HG02938 (cell line): ENCODE measurements around the gene DACH1.
"Not testable (repeated sequence)": the region's sequence is repeated elsewhere in the genome, so short reads cannot be mapped to it uniquely, and the experiment has no call there.

Source experiments
- ATAC-seq: cut with Tn5 transposase; IDR thresholded peaks from one replicate; pipeline ENCODE4 v1.9.1; 2021; ENCODE audit warnings: mild to moderate bottlenecking, moderate library complexity; ENCODE audit not compliant: unreplicated experiment

The DACH1 gene

DNA sequence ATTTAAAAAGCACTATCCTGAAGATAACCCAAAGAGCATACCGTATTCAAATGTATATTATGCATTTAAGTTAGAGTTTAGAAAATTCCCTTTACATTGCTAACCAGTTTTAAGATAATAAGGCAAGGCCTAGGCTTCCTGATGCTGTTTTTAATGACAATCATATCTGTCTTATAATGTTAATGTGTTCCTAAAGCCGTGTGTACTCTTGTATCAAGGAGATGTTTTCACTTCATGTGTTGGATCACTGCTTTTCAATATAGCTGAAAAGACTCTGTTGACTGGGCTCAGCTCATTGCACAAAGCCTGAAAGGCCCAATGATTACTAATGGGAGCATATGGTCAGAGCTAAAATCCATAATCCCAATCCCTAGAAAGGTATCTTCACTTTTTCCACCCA, 81.6 kb downstream of the DACH1 start:
- no peak for ATAC-seq

DNA sequence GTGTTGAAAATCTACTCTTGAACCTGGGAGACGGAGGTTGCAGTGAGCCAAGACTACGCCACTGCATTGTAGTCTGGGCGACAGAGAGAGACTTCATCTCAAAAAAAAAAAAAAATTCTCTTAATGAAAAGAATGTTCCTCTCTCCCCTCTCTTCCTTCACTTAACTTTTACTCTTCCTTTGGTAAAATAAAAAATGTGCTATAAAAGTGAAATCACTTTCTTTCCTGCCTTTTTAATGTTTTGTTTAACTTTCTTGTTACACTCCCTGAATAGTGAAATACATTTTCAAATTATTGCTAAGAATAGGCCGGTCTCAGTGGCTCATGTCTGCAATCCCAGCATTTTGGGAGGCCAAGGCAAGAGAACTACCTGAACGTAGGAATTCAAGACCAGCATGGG, 86.5 kb downstream of the DACH1 start:
- ATAC-seq: no peak

DNA sequence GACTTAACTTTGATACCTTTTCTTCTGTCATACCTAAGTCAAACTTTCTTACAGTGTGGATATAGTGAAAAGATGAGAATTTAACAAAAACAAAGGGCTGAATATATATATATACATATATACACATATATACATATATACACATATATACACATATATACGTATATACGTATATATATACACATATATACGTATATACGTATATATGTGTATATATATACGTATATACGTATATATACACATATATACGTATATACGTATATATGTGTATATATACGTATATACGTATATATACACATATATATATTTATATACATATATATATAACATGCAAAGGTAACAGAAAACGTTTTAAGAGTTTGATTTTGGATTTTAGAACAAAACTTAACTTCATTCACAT, 88.0 kb downstream of the DACH1 start:
- not testable (repeated sequence) for ATAC-seq

DNA sequence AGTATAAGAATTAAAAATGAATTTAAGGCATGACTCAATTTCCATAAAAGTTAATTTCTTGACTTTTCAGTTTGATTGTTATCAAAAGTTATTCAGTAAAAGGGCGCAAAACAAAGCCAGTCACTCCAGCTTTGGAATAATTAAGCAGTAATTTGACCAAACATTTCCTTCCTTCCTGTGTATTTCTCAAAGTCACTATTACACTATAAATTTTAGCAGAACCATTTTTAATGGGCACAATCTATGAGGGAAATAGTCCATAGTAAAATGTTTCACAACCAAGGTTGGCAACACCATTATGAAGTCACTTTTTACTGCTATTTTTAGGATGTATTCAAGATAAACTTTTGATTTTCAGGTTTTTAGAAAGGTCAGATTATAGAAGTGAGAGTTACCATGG, 91.0 kb downstream of the DACH1 start:
- ATAC-seq: no peak

DNA sequence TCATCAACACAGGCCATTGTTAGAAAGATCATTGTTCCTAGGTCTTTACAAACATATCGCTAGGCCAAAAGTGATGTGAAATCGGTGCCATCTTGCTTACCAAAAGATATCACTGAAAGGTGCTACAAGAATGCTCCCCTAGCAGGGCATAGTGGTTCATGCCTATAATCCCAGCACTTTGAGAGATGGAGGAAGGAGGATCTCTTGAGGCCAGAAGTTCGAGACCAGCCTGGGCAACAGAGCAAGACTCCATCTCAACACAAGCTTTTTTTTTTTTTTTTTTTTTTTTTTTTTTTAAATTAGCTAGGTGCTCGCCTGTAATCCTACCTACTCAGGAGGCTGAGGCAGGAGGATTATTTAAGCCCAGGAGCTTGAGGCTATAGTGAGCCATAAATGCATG, 92.1 kb downstream of the DACH1 start:
- no peak for ATAC-seq

DNA sequence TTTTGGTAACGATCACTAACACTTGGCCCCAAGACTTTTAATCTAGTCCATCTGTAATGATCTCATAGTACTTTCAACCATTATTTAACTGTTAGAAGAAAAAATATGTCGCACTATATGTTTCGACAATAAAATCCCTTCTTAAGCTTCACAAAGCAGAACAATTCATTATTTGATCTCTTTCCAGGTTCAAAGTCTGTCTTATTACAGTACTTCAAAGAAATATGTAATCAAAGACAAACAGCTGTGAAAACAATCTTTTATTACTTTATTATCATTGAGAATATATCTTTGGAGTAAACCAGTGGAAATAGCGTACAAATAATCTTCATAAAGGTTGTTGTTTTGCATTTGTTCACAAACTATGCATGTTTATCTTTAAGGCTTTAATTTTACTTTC, 93.5 kb downstream of the DACH1 start:
- ATAC-seq: no peak

DNA sequence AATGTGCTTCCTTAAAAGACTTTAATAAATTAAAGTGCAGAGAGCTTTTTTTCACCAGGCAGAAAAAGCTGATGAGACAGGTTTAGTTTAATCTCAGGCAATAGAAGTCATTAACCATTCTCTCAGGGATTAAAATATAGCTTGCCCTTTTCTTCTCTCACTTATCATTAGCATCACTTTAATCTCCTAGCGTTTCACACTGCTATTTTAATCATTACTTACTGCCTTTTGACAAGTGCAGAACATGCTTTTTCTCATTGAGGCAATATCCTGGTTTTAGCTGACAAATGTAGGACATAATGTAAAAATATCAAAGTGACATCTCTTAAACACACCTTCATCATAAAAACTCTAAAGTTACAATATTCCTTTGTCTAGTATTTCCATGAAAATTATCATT, 94.6 kb downstream of the DACH1 start:
- no peak for ATAC-seq

DNA sequence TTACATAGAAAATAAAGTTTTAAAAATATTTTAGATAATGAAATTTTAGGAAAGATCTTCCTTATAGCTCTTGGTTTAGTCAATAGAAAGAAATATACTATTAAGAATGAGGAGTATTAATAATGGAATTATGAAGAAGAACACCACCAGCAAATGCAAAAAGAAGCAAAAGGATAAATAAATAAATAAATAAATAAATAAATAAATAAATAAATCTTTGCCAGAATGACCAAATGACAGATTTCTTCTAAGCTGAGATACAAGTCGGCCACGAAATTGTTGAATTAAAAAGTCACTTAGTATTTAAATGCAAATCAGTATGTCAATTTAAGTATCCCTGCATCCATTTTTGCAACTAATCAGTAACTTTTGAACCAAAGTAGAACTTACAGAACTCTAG, 95.9 kb downstream of the DACH1 start:
- ATAC-seq: no peak

DNA sequence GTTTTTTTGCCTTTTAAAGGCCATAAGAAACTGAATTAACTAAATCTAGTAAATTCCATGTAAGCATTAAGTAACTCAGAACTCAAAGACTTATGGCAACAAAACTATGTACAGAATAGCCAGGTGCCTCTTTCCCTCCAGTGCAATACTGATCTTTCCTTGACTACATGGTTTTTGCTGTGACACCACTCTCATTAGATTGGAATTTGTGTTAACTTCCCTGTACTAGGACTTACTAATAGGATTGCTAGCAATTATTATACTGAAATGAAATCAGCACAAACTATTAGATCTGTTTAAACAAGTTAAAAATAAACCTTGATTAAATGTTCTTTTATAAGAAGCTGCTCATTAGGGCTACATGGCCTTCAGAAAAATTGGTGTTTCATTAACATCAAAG, 96.3 kb downstream of the DACH1 start:
- no peak for ATAC-seq

DNA sequence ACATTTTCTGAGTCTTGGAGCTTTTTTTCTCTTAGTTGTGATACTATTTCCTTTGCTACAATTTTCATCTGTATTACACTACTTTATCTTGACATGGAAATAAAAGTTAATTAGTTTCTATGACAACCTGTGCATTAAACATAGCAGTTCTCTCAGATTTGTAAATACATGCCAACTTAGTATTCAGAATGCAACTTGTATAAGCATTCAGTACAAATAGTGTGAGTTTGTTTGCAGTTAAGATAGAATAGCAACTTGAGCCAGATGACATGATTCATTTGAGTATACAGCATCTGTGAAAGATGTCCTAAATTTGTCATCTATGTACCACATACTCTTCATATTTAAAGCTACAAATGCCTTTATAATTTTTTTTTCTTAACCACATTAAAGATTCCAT, 98.1 kb downstream of the DACH1 start:
- ATAC-seq: no peak

DNA sequence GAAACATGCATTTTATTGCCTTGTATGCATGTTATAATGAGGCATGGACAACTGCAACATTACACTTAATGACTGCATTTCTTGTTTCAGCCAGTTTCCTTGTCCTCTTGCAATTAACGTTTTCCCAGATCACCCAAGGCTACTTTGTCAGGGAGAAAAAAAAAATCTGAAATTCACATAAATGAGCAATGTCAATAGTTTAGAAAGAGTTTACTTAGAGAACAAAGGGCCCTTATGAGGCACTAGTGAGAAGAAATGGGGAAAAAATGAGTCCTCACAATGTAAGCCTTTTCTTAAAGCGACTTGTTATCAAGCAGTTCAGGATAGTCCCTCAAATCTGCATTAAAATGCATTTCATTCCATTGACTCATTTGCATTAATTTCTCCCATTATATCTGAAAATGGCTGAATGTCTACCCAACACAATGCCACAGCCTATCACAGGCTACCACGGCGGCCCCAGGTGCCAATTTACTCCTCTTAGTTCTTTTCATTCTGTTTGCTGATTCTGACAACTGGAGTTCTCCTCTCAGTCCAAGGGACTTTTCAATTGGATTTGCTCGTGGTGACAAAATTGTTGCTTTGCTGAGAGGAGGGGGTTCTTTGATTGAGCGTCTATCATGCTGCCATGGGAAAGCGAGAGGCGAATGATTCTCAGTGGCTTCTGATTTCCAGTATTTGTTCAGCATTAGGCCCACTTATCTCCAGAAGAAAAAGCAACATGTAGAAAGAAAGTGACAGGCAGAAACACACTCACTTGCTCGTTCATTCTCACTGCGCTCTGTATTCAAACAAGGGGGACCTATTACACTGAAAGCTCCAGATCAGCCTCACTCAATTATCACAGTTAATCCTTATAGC, 107.1 kb downstream of the DACH1 start:
- ATAC-seq: no peak

DNA sequence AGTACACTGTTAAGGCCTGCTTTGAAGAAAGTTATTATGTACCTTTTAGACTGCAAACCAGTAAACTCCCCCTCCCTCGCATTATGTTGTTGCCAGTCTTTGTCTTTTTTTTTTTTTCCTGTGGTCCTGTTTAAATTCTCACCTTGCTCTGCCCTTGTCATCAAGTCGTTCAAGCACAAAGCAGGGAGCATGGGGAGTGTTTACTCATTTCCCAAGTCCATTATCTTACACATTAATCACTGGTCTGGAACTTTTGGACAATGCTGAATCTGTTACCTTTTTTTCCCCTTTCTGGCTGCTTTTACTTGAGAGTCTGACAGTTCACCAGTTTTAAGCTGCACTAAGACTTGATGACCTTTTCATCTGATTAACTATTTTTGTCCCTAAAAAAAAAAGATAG, 108.2 kb downstream of the DACH1 start:
- no peak for ATAC-seq

DNA sequence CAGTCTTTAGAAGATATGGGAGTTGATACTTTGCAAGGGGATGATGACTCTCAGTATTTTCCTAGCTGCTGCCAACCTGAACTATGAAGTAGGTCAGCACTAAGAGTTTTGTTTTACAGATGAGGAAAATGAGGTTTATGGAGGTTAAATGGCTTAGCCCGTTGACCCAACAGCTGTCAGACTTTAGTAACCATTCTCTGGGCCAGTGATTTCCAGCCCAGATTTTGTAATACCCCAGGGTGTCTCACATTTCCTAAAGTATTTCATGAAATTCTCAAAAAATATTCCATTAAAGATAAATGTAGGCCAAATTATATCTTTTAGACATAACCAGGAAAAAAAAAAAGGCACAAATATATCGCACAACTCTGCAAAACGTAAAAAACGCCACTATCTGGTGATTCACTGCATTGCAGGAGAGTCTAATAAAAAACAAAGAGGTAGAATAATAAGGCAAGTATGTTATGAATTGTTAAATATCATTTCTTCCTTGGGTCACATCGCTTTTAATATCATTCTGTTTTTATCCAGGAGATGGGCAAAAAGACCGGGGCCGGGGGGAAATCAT, 112.5 kb downstream of the DACH1 start:
- no peak for ATAC-seq

DNA sequence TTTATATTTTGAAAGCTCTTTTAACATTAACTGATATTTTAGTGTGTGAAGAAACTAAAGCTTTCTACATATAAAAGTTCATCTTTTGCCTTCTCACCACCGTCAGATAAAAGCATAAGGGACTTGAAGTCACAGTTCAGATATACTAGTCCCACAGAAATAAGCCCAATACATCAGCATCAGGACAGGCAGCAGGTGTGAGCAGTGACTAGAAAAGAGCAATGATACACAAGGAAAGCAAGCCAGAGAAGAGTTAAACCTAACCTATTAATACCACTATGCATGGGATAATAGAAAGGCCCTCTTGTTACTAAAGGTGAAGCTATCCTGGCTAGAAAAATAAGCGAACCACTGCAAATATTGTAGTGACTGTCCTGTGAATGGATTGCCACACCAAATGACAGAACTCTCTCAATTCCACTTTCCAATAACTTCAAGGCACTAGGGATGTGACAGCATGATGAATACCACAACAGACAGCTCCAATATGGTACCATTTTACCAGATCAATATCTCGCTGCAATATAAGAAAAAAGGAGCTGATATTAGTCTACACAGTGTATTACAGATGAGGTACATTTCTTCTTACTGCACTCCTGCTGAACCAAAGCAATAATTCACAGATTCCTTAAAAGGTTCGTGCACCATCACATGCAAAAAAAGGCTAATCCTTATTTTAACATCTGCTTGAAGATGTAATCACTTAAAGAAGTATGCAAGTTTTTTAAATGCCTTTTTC, 114.1 kb downstream of the DACH1 start:
- ATAC-seq: no peak

DNA sequence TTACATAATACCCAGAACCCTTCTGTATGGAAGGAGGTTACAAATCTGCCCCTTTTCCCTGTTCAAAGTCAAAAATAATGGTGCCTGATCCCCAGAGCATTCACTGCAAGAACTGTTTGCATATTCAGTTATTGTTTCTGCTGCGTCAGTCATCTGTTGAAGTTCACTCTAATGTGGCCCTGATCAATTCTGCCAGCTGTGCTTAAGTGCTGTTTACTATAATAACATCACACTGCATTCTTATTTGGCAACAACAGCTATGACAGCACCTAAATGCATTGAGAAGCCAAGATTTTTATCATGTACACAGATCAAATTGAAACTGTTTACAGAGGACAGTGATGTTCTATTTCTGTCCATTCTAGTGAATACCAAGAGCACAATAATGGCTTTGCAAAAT, 115.9 kb downstream of the DACH1 start:
- no peak for ATAC-seq

DNA sequence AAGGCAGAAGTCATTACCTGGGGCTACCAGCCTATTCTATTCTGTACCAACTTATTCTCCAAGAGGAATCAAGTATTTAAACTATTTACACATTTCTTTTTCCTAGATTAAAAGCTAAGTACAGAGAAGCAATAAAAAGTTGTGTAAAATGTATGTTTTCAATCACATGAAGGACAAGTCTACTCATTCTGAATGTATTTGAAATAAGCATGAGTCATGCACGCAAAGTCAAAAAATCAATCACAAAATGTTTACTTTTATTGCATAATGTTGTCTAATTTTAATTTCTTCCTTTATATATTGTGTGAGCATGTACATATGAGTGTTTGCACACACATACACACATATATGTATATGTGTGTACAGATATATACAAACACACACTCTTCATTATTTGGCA, 136.7 kb downstream of the DACH1 start:
- no peak for ATAC-seq

DNA sequence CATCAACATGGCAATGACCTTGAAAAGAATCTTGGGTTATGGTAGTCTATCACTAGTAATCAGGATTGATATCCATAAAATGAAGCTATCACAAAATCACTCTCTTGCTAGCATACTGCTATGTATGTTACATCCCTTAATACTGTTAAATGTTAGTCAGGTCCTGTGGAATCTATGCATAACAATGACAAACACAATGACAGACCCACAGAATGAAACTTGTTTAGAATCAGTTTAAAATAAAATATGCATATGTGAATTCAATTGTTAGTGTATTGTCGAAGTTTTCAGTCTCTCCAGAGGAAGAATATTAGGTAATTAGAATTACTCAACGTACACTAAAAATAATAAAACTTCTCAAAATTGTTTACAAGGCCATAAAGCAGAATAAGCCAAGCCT, 137.6 kb downstream of the DACH1 start:
- no peak for ATAC-seq

DNA sequence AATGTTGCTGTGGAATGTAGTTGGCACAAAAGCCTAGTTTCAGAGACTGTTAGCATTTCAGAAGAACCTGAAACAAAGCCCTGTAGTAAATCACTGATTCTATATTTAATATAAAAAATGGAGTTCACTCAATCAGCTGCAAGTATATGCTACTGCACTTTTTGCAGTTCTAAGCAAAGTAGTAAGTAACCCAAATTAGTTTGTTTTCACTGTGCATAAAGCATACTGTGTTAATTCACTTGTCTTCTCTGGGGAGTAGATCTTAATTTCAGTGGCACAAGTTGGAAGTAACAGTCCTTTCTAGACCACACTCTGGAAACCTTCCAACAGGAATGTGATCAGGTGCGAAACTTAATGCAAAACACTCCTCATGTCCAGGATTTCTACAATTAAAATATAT, 139.3 kb downstream of the DACH1 start:
- no peak for ATAC-seq

DNA sequence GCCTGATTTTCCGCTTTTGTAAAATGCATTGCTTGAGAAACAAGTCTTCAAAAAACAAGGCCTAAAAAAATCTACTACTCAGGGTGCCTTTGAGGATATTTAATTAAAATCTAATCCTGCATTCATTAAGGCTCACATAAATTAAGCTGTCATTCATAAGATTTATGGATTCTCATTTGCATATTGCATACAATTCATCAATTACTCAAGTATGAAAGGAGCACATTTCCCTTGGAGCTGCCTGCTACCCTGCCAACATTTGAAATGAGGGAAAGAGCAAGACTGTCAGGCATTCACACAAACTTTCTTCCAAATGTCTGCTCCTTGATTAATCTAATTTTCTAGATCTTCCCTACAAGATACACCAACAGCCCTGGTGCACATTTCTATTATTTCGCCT, 140.0 kb downstream of the DACH1 start:
- no peak for ATAC-seq

DNA sequence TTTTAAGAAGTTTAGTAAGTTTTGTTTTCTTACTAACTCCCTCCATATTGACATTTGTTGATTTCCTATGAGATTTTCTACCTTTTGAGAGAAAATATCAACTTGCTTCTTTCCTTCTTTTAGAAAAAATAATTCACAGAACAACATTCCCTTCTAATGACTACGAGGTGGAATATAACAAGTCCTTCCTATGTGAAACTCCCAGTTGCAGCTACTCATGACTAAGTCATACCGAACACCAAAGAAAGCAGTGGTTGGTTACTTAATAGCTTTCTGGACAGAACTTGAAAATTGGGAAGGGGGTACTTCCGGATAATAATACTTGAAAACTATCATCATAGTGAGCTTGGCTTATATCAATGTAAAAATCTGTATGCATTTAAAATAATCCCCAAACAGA, 144.8 kb downstream of the DACH1 start:
- no peak for ATAC-seq

DNA sequence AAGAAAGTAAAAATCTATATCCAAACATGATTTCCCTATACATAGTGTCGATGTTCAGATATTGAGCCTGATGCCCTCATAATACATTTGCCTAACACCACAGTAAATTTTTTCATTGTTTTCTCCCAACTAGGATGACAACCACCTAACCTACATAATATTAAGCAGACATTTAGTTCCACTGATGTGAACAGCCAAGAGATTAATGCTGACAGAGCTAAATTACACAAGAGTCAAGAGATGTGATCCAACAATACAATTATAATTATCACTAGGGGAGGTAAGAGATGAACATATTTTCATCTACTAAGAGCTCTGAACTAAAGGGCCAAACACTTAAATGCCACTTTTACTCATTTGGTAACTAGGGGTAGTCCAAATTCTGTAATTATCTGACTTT, 145.9 kb downstream of the DACH1 start:
- no peak for ATAC-seq

DNA sequence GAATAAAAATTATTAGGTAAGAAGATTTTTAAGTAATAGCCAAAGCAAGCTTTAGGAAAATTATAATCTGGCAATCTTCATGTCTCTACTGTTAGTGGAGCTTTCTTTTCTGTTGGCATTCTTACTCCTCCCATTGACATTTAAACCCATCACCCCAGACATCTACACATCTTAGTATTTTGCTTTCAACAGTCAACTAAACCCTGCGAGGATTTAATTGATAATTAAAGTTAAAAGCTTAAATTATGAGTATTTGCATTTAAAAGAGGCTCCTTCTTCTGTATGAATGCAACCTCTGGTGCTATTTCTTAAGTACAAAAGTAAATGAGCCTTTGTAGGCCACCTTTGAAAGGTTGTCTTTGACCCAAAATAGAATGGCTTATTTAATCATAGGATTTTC, 148.1 kb downstream of the DACH1 start:
- no peak for ATAC-seq
